Activated CD8-positive, alpha-beta memory T cell treated with anti-CD3 and anti-CD28 coated beads for 4 hours (primary cell): ENCODE results near the gene ANKRD10.
"Not testable (repeated sequence)": the region's sequence is repeated elsewhere in the genome, so short reads cannot be mapped to it uniquely, and the experiment has no call there.

Experiments used
- DNase-seq, 2 donors: peaks; one replicate each; pipeline ENCODE4 v3.0.0-alpha.2; 2020; ENCODE audit warnings: low read depth in 2 of 2

ANKRD10 gene

GRCh38 chr13:110867380-110867779 is 47.5 kb downstream of the ANKRD10 start:
- DNase-seq, result no peak

- DNase-seq, result no peak
Measured at GRCh38 chr13:110866491-110867170, 48.2 kb downstream of the ANKRD10 start.

GRCh38 chr13:110863685-110864084 is 51.2 kb downstream of the ANKRD10 start:
- DNase-seq, result no peak

GRCh38 chr13:110860983-110861382 is 53.9 kb downstream of the ANKRD10 start:
- DNase-seq, result no peak

- no peak for DNase-seq
Measured at GRCh38 chr13:110856942-110857835, 57.7 kb downstream of the ANKRD10 start.

GRCh38 chr13:110855363-110855762 is 59.5 kb downstream of the ANKRD10 start:
- DNase-seq, result no peak

- no peak for DNase-seq
Measured at GRCh38 chr13:110854866-110855265, 60.0 kb downstream of the ANKRD10 start.

- no peak for DNase-seq
Measured at GRCh38 chr13:110853235-110853721, 61.6 kb downstream of the ANKRD10 start.

GRCh38 chr13:110850840-110851239 is 64.0 kb downstream of the ANKRD10 start:
- no peak for DNase-seq

- no peak for DNase-seq
Measured at GRCh38 chr13:110850006-110850405, 64.9 kb downstream of the ANKRD10 start.

- no peak for DNase-seq
Measured at GRCh38 chr13:110845520-110845919, 69.3 kb downstream of the ANKRD10 start.

GRCh38 chr13:110841846-110842245 is 73.0 kb downstream of the ANKRD10 start:
- DNase-seq, result no peak

GRCh38 chr13:110841406-110841805 is 73.5 kb downstream of the ANKRD10 start:
- no peak for DNase-seq

- no peak for DNase-seq
Measured at GRCh38 chr13:110838867-110839538, 75.9 kb downstream of the ANKRD10 start.

- DNase-seq, result no peak
Measured at GRCh38 chr13:110838116-110838515, 76.8 kb downstream of the ANKRD10 start.

GRCh38 chr13:110837397-110838061 is 77.3 kb downstream of the ANKRD10 start:
- DNase-seq, result not testable (repeated sequence)

- no peak for DNase-seq
Measured at GRCh38 chr13:110836605-110836903, 78.3 kb downstream of the ANKRD10 start.

GRCh38 chr13:110835721-110836604 is 78.9 kb downstream of the ANKRD10 start:
- DNase-seq, result no peak

GRCh38 chr13:110834572-110834971 is 80.3 kb downstream of the ANKRD10 start:
- DNase-seq, result no peak

GRCh38 chr13:110832531-110832930 is 82.3 kb downstream of the ANKRD10 start:
- DNase-seq, result no peak

- no peak for DNase-seq
Measured at GRCh38 chr13:110832205-110832479, 82.7 kb downstream of the ANKRD10 start.
